Measurements from ENCODE around the gene CHRDL2.

Gene CHRDL2

DNA sequence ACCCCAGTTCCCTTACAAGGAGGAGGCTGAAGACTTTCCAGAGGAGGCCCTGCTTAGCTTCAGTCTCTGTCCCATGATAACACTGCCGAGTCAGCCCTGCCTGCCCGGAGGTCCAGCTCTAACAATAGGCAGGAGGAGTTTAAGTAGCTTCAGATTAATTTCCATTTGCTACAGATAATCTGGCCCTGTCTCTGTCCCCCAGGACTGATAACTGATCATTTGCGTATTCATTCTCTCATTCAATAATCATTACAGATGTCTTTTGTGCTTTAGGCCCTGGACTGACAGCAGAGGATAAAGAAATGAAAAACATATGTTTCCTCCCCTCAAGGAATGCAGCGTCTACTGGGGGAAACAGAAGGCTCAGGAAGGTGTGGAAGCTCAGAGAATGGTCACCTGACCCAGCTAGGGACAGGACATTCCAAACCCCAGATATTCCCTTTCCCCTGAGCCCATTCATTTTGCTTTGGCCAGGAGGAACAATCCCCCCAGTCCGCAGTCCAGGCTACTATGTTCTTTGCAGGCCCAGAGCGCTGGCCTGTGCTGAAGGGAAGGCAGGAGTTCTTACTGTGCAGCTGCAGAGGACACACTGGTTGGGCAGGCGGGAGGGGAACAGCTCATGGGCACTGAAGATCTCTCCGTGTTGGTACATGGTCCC is 20.8 kb downstream of the CHRDL2 start:
- no peak for DNase-seq

DNA sequence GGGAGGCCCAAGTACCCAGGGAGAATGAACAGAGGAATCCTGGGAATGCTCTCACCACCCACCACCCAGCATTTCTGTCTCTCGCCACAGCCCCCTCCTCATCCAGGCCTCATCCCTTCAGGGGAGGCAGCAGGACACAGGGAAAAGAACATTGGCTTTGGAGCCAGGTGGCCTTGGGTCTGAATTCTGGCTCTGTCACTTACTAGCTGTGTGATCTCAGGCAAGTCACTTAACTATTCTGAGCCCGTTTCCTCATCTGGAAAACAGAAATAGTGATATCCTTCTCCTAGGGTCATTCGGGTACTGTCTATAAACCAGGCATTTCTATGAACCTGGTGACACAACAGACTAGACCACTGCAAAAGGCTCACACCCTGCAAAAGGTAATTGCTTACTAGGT is 22.1 kb downstream of the CHRDL2 start:
- no peak for DNase-seq

DNA sequence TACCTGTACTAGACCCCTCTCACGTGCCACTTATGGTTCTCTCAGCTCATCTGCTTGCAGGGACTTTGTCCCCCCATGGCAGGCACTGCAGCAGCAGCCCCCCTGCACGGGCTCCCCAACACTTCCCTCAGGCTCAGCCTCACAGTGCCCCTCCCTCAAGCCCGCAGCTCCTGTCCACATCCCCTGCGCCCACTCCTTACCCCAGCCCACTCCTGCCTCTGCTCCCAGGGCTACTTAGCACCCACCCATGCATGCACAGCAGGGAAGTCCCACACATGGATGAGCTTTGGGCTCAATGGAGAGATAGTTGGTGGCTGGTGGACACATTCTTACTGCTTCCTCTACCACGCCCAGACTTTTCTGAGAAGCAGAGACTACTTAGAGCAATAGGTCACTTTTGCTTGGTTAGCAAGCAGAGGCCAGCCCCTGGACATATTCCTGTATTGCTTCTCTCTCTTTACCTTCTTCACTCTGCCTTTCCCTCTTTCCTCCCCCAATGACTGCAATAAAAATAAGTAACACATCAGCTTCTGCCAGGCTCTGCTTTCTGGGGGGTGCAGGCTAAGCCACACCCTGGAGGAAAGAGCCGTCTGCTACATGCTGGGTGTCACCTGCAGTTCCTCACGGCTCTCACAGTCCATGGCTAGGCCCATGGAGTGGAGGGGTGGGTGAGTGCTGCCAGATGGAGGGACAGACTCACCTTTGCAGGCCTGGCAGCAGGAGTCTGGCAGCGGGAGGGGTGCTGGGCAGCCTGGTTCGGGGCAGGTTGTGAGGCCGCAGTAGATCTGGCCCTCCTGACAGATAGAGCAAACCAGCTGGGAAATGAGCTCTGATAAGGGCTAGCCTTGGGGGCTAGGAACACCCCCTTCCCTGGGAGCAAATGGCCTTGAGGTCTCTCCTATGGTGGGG is 23.4 kb downstream of the CHRDL2 start:
- peak; percentile 18 to 31 for DNase-seq

DNA sequence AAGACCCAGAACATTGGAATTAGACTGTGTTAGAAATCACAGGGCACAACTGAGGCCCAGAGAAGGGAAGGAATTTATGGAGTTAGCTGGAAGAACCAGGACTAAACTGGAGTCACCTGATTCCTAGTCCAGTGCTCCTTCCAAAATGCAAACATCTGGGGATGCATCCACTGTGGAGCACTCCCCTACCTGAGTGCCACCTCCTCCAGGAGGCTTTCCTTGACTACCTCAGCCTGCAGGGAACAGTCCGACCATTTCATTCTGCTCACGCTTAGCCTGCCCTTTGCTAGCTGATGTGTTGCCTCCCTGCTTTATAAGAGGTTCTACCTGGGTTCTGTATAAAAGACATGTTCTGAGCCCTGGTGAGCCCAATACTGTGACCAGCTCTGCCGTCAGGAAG is 24.0 kb downstream of the CHRDL2 start:
- DNase-seq = no peak

DNA sequence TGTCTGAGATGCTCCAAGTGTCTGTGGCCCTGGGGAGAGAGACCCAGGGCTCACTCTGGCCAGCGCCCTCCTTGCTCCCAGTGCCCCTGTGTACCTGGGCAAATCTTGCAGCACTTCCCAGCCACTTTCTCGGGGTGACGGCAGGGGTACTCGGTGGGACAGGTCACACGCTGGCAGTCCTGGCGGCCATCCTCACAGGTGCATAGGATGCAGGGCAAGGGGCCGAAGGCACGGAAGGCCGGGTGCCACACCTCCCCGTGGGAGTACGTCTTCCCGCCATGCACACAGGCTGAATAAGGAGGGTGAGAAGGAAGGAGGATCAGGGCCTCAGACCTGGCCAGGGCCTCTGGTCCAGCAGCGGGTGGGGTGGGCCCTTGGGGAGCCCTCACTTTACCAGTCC is 28.0 kb downstream of the CHRDL2 start:
- no peak for DNase-seq

DNA sequence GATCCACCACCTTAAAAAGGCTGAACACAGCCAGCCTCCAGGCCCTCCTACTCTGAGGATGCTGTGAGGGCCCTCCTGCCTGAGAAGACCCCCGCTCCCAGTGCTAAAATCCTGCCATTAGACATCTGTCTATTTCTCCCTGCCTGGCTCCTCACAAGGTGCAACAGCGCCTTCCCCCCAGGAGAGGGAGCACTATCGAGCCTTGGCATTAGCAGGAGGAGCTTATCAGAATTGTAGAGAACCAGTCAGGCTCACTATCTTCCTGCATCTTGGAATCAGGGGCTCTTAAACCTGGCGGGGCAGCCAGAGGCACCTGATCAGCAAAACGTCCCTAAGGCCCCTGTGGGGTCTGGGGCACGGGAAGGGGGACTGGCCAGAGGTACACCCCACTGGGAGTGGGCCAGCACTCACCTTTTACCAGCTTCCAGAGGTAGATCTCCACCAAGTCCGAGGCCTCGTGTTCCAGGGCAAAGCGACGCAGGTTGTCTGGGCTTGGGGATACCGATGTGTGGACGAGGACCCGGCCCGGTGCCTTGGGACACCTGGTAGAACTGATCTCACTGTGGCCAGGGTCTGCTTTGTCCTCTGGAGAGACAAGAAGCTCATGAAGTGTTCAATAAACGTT is 28.7 kb downstream of the CHRDL2 start:
- peak; percentile 69 to 74 for DNase-seq

DNA sequence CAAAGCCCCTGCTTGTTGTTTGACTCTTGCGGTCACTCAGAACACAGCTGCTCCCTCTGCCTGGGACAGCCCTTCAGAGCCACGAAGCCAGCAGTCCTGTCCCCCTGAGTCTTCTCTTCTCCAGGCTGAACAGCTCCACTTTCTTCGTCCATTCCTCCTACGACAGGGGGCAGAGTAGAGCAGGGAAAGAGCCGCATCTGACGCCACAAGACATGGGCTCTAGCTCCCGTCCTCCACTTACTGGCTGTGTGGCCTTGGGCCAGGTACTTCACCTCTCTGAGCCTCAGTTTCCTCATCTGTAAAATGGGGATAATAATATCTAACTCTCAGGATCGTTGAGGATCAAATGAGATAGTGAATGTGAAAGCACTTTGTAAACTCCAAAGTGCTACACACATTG is 29.9 kb downstream of the CHRDL2 start:
- no peak for DNase-seq

DNA sequence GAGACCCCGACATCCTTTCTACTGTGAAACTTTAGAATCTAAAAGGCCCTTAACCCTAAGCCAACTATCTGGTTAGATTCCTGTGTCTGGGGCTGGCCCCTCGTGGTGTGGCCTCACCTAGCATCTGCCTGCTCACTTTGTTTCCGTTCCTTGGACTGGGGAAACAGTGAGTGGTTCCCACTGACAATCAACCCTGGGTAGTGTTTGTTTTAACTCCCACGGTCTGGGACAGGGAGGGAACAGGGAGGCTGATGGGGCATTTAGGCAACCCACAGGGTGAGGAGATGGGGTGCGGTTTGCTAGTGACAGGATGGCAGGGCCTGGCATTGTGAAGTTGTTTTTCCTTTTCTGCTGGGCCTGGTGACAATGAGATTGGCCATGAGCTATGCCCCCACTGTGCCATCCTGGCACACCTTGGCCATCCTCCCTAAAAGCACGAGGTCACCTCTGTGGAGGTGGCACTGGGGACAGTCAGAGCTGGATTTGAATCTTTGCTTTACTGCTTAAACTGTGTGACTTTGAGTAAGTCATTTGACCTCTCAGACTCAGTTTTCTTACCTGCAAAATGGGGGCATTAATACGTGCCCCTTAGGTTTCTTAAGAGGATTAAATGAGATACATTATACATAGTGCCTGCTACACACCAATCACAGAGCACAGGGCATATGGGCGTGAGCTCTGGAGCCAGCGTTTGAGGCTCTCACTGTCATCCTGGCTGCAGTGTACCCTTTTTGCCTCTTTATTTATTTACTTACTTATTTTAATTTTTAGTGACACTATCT is 31.4 kb downstream of the CHRDL2 start:
- no peak for DNase-seq

DNA sequence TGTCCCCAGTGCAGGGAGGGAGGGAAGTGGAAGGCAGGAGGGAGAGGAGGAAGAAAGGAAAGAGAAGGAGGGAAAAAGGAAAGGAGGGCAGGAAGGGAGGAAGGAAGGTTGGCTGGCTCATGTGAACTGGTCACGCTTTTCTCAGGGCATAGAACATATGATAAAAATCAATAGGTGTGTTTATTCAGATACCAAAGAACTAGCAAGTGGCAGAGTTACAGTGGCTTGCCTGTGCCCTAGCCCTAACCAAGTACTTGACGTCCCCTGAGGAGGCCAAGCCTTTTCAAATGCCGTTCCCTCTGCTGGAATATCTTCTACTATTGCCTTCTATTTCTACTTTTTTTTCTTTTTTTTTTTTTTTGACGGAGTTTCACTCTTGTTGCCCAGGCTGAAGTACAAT is 33.5 kb downstream of the CHRDL2 start:
- DNase-seq = no peak

DNA sequence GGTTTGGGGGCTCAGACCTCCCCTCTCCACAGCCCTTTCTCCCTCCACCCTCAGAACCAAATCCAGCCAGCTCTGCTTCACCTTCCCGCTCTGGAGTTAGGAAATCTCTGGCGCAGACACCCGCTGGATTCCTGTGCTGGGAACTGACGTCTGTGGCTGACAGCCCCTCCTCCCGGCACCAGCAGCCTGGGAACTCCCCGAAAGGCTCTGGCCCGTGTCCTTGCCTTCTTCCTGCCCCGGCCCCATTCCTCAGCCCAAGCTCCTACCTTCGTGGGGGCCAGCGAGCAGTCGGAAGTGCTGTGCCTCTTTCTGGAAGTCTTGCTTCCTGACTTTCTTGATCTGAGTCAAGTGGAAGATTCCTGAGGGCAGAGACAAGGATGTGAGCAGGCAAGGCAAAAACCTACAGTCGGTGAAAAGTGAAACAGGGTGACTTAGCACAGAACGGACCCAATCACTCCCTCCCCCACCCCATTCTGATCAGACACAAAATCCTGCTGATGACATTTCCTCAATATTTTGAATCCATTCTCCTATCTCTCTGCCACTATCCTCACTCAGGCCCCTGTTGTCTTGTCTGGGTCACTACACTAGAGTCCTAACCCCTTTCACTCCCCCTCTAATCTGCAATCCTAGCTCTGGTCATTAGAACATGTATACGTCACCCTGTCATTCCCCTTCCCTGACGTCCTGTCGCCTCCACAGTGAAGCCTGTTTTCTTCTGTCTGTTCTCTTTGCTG is 34.1 kb downstream of the CHRDL2 start:
- peak in 1 of 2 donors; percentile 29 for DNase-seq

DNA sequence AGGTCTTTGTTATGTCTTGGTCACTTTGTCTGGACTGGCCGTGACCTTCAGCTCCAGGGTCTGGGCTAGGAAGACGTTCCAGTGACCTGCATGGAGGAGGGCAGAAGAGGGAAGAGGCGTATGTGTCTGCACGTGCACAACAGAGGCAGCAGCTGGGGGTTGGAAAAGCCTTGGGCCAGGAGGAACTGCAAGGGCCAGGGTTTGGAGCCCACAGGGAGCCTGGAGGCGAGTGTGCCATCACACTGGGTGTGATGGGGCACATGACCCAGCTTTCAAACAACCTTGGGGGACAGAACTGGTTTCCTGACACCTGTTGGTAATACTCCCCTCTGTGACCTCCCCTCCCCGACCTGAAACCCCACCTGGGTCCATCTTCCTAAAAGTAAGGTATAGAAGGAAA is 34.7 kb downstream of the CHRDL2 start:
- no peak for DNase-seq

DNA sequence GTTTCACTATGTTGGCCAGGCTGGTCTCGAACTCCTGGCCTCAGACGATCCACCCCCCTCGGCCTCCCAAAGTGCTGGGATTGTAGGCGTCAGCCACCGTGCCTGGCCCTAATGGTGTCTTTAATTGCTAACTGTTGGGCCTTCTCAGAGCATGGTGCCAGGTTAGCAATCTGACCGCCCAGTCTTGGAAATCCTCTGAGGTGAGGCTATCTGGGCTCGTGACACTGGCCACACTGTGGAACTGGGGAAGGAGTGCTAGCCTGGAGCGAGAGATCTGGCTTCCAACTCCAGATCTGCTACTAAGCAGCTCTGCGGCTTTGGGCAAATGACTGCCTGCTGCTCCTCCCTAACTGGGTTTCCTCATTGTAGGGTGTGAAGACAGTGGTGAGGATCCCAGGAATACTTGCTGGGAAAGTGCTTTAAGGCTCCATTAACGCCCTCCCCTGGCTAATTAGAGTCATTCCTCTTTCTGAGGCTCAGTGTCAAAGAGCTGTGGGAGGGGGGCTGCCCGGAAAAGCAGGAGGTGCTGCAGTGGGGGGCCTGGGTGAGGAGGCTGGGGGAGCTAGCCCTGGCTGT is 35.4 kb downstream of the CHRDL2 start:
- DNase-seq = no peak

DNA sequence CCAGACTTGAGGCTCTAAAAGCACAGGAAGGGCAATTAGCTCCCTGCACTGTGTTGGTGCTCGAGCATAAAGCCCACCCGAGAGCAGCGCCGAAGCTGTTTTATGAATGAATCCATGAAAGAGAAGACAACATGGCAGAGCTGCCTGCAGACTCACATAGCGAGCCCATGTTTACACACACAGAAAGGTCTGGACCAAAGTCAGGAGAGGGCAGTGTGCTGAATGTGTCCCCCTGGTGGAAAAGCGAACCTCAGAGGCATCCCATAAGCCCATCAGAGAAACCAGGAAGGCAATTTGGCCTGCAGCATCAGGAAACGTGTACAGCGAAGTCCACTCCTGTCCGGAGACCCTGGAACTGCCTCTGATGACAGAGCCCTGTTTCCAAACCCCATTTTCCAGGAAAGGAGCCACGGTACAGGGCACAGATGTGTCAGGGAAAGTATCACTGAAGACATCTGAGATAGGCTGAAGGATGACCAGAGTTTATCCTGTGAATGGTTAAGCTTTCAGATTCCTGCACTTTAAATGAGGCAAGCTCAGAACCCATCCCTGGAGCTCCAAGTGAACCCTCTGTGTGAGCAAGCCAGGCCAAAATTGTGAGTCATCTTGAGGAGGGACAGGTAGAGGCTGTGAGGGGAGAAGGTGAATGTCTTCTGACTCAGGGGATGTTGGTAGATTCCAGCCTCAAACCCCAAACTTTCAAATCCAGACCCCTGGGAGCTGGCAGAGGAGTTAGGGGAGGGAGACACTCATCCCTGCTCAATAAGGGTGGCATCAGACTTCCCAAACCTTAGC is 36.9 kb downstream of the CHRDL2 start:
- no peak for DNase-seq

DNA sequence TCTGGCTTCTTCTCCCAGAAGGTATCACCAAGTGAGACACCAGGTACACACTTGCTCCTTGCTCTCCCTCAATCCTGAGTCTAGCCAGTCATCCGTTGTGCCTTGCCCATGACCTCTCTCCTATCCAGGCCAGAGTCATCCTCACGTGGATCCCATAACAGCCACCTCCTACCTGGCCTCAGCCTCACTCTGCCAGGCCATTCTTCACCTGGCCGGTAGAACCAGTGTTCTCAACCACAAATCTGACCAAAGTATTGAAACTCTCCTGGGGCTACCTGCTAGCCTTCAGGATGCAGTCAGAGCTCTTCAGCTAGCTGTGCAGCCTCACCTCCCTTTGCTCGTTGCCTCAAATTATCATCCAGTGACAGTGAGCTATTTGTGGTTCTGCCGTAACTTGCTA is 37.7 kb downstream of the CHRDL2 start:
- DNase-seq = no peak

DNA sequence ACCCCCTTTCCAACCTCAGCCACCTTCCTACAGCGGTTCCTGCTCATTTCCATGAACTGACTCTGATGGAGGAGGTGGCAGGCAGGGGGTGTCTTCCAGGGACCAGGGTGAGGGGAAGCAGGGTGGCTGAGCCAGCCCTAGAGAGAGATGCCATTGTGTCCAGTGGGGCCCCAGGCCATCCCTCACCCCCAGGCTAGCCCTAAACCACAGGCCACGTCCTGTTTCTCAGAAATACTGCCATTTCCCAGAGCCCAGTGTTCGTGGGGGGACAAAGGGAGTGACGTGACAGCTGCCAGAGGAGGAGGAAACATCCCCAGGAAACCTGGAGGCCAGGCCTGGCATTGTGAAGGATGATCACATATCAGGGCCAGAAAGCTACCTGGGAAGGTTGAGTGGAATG is 39.5 kb downstream of the CHRDL2 start:
- DNase-seq = no peak

DNA sequence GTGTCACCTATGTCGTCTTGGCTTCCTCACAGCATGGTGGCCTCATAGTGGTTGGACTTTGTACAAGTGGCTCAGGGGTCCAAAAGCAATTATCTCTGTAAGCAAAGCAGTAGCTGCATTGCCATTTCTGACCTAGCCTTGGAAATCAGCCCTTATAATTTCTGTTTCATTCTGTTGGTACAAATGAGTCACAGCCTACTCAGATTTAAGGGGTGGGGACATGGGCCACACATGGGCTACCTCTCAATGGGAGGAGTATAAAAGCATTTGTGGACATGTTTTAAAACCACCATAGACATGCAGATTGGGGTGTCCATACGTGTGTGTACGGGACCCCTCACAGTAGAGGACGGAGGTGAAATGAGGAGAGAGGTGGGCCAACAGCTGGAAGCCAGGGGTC is 41.6 kb downstream of the CHRDL2 start:
- no peak for DNase-seq

DNA sequence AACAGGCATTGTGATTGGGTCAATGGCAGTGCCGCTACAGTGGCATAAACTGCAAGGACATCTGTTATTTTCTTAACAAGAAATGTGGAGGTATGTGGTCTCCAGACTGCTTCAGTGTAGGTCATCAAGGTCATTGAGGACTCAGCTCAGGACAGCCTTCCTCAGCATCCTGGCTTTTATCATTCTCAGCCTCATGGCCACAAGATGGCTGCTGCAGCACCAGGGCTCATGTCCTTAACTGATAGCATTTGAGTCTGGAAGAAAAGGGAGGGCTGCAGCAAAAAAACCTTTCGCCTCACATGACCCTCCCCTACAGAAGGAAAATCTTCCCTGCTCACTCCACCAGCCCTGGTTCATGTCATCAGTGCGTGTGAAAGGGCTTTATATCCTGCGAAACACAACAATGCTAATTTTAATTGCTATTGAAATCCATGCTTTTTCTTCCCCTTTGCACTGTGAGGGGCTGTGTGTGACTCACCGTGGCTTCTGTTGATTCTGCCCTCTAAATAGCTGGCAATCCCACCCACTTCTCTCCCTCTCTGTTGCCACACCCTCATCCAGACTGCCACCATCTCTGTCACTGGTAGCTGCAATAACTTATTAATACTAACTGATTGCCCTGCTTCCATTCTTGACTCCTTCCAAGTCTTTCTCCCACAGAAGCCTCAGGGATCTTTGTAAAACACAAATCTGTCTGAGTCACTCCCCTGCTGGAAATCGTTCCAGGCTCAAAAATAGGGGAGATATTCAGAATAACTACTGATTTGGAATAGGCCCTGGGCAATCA is 43.8 kb downstream of the CHRDL2 start:
- peak; percentile 78 to 80 for DNase-seq

DNA sequence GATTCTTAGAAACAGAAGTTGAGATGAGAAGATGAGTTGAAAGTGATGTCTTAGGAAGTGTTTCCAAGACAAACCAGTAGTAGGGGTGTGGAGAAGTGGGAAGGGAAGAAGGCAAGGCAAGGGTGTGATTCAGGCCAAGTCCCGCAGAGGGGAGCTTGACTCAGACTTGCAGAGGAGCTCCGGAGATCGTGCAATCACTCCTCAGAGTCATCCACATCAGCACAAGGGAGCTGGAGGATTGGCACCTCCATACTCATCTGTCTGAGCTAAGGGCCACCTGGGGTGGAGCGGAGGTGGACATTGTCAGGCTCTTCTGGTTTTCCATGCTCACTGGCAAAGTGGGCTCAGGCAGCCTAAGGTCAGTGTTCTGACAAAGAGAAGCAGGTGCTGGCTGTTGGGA is 44.4 kb downstream of the CHRDL2 start:
- peak; percentile 64 to 85 for DNase-seq

DNA sequence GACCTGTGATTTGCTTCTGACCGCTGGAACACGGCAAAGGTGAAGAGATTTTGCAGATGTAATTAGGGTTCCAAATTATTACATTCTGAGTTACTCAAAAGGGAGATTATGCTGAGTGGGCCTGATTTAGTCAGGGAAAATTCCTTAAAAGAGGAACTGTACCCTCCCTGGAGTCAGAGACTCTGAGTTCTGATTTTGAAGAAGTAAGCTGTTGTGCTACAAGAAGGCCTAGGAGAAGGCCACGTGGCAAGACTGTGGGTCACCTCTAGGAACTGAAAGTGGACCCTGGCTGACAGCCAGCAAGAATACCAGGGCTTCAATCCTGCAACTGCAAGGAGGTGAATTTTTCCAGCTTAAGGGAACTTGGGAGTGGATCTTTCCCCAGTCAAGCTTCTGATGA is 45.3 kb downstream of the CHRDL2 start:
- peak; percentile 90 to 93 for DNase-seq

DNA sequence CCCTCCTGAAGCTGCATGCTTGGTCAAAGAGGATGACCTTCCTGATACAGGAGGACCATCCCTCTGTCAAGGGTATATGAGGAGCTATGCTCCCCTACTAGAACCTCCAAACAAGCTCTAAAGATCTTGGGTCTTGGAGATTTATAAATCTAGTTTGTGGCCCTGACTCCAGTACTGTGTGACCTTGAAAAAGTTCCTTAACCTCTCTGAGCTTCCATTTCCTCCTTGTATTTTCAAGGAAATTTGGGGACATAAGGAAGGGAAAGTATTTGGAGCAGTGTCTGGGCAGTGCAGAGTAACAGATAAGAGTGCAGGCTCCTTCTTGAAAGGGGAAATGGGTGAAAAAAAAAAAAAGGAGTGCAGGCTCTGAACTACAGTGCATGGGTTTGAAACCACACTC is 45.9 kb downstream of the CHRDL2 start:
- no peak for DNase-seq

Measured in inflammatory macrophage (primary cell).